ENCODE data around the gene MCRIP1. TPM values are rescaled to one million over a fixed set of nuclear protein-coding genes. Genes with fewer than 3 reads are reported as not detected.

The MCRIP1 gene
- polyA plus RNA-seq, 1 of the 3 experiments (the other 2 are of a cell fraction) = 156 TPM

- peak; percentile 93 for TF ChIP-seq YY1 (IDR thresholded peaks at IDR 0.05; ENCODE audit: low read depth)
- peak; percentile 95; the same call in 1 of the 2 replicates for TF ChIP-seq ELF1 (IDR thresholded peaks at IDR 0.05)
- no peak for TF ChIP-seq RAD21 (IDR thresholded peaks at IDR 0.05; ENCODE audit: low read length)
- TF ChIP-seq REST (IDR thresholded peaks at IDR 0.05; ENCODE audit: low read depth, low read length) = peak; percentile 56; the same call in 1 of the 2 replicates
- peak; percentile 68; the same call in 1 of the 2 replicates for TF ChIP-seq ZBTB33 (IDR thresholded peaks at IDR 0.05; ENCODE audit: borderline replicate concordance, low read depth)
- peak; percentile 83; the same call in 1 of the 2 replicates for TF ChIP-seq GABPA (IDR thresholded peaks at IDR 0.05; ENCODE audit: low read depth)
Observed at GRCh38 chr17:81871387-81872230, 38.5 kb upstream of the MCRIP1 start (continued).

DNA sequence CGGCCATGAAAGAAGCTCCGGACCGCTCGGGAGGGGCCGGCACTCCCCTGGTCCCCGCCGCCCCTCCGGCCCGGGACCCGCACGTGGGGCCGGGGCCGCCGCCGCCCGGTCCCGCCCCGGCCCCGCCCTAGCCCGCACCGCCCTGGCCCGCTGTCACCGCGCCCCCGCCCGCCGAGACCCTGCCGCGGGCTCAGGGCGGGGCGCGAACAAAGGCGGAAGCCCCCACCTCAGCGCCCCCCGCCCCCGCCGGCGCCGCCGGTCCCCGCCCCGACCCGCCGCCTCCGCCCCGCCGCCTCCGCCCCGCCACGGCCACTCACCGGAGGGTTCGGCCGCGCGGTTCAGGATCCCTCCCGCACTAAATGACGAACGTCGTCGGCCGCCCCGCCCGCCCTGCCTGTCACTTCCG is 37.9 kb upstream of the MCRIP1 start, which contains the start of gene ARHGDIA:
ARHGDIA (minus strand) TSS at position 357 of the 406 bp plus-strand sequence. CDS start 1,407 bp downstream, outside the sequence.
- peak within 1 kb of the TSS; percentile 69 for H2AFZ ChIP-seq (ENCODE audit: low read depth)
- CTCF ChIA-PET = interaction anchor here (1.1 to 6.9 kb wide), 12 partner anchors 10 to 166 kb away, joined by 4 to 54 read pairs (median 21); partner anchors contain the start of genes ALYREF, ANAPC11, CENPX and DCXR
- H3K27me3 ChIP-seq (ENCODE audit: insufficient read depth) = no peaks in the 10 kb centered on the region
- H3K4me1 ChIP-seq (ENCODE audit: control insufficient read depth in 1 of 2, insufficient read depth in 2 of 2, low read depth in 1 of 2, low read length in 1 of 2) = peaks cover 24 to 47% of the 10 kb centered on the region in 2 experiments; a peak in 3 of 4 replicates
- H3K4me2 ChIP-seq = peak within 1 kb of the TSS; percentile 100
- H3K36me3 ChIP-seq (replicated peaks in 1 of 2; ENCODE audit: control insufficient read depth in 1 of 2, insufficient read depth in 2 of 2, low read length in 1 of 2) = peaks cover 19 to 25% of the 10 kb centered on the region in 2 experiments
- no peaks in the 10 kb centered on the region for H3K9me3 ChIP-seq
- peak within 1 kb of the TSS; percentile 83 to 97 for H3K4me3 ChIP-seq (ENCODE audit: low read depth in 2 of 2, low read length in 1 of 2)
- peaks cover 54% of the 10 kb centered on the region for H3K79me2 ChIP-seq (ENCODE audit: insufficient read depth)
- POLR2A ChIA-PET = interaction anchor here (0.7 to 2.4 kb wide), 6 partner anchors 10 to 188 kb away, joined by 3 to 16 read pairs (median 6); partner anchors contain the start of genes ARL16, HGS, MAFG and MCRIP1
- TF ChIP-seq RCOR1 (IDR thresholded peaks at IDR 0.05; ENCODE audit: low read length) (no peak), SMC3 (IDR thresholded peaks at IDR 0.05; ENCODE audit: low read depth, low read length) (no peak), CTCF (IDR thresholded peaks at IDR 0.05) (no peak), MXI1 (IDR thresholded peaks at IDR 0.05; ENCODE audit: low read depth, low read length) (no peak), GABPA (IDR thresholded peaks at IDR 0.05; ENCODE audit: low read depth) (no peak; the same call in 1 of the 2 replicates)
- TF ChIP-seq, protein P1, sequence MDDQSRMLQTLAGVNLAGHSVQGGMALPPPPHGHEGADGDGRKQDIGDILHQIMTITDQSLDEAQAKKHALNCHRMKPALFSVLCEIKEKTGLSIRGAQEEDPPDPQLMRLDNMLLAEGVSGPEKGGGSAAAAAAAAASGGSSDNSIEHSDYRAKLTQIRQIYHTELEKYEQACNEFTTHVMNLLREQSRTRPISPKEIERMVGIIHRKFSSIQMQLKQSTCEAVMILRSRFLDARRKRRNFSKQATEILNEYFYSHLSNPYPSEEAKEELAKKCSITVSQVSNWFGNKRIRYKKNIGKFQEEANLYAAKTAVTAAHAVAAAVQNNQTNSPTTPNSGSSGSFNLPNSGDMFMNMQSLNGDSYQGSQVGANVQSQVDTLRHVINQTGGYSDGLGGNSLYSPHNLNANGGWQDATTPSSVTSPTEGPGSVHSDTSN (IDR thresholded peaks at IDR 0.05) = peak; percentile 58
- no peak for DNase-seq
- H3K9ac ChIP-seq = peak within 1 kb of the TSS; percentile 99
- peak within 1 kb of the TSS; percentile 95 for H3K27ac ChIP-seq (ENCODE audit: low read depth in 2 of 2, low read length in 1 of 2)
- 0% methylated on average over 5 of the region's 64 CpGs for WGBS (ENCODE audit: low lambda C conversion rate)
- peaks cover 77% of the 10 kb centered on the region for H3F3A ChIP-seq (replicated peaks; ENCODE audit: insufficient read depth)
- peaks cover 39% of the 10 kb centered on the region for H4K20me1 ChIP-seq (ENCODE audit: insufficient read depth)
- no peaks in the 10 kb centered on the region for H3K9me2 ChIP-seq
